Adrenal gland (tissue), 5 donors: ENCODE data around the gene MTNR1A.

Source experiments
- POLR2A ChIP-seq, 2 donors: fragments of 450-650 bp; IDR thresholded peaks; one replicate each; pipeline ENCODE4 v1.6.1; 2017; ENCODE audit warnings: antibody characterized with exemption in 2 of 2, mild to moderate bottlenecking in 2 of 2, moderate library complexity in 1 of 2
- TF ChIP-seq, protein P1 (sequence below), 6 experiments: fragments of 450-650 bp in 4 of 6; fragments of 200-600 bp in 2 of 6; sonication (generic) in 1 of 6; IDR thresholded peaks; 1 replicate in 5 of 6; 2 replicates in 1 of 6; pipeline versions ENCODE4 v1.5.1 to v1.8.0; 2016 to 2021; ENCODE audit warnings: antibody characterized with exemption in 6 of 6, mild to moderate bottlenecking in 2 of 6, moderate library complexity in 1 of 6
- donor health status: DM: no; HTN: no; CAD: no.

DNA sequence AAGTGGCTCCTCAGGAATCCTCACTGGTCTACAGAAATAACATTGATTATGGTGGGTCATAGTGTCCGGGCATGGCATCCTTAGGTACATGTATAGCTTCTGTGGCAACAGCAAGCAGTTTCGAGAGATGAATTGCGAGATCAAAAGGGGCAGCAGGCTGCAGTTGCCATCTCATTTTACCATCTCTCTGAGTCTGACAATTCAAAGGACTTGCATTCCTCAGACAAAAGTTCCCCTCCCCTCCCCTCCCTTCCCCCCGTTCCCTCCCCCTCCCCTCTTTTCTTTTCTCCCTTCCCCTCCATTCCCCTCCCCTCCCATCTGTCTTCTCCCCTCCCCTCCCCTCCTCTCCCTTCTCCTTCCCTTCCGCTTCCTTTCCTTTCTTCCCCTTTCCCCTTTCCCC lies 70.2 kb downstream of the MTNR1A start:
- no peak for TF ChIP-seq POLR2A (IDR thresholded peaks at IDR 0.05)
- TF ChIP-seq, protein P1, sequence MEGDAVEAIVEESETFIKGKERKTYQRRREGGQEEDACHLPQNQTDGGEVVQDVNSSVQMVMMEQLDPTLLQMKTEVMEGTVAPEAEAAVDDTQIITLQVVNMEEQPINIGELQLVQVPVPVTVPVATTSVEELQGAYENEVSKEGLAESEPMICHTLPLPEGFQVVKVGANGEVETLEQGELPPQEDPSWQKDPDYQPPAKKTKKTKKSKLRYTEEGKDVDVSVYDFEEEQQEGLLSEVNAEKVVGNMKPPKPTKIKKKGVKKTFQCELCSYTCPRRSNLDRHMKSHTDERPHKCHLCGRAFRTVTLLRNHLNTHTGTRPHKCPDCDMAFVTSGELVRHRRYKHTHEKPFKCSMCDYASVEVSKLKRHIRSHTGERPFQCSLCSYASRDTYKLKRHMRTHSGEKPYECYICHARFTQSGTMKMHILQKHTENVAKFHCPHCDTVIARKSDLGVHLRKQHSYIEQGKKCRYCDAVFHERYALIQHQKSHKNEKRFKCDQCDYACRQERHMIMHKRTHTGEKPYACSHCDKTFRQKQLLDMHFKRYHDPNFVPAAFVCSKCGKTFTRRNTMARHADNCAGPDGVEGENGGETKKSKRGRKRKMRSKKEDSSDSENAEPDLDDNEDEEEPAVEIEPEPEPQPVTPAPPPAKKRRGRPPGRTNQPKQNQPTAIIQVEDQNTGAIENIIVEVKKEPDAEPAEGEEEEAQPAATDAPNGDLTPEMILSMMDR (IDR thresholded peaks at IDR 0.05) = no peak
